Ammon's horn (tissue), 1 donor: Measurements from ENCODE around the gene SUN5.
"Not testable (repeated sequence)": the region's sequence is repeated elsewhere in the genome, so short reads cannot be mapped to it uniquely, and the experiment has no call there.

Experiments
- DNase-seq: peaks from one replicate; pipeline ENCODE4 v3.0.0-alpha.2; 2016; ENCODE audit warnings: low spot score

SUN5 gene

GRCh38 chr20:32965115-32965514 lies 39.1 kb downstream of the SUN5 start:
- DNase-seq = no peak

DNA sequence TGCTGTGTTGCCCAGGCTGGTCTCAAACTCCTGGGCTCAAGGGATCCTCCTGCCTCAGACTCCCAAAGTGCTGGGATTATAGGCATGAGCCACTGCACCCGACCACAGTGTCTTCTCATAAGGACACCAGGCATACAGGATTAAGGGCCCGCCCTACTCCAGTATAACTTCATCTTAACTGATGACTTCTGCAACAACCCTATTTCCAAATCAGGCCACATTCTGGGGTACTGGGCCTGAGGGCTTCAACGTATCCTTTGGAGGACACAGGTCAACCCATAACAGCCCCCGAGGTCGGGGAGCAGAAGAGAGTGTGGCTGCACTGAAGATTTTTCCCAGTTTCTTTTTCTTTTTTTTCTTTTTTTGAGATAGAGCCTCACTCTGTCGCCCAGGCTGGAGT lies 39.7 kb downstream of the SUN5 start:
- DNase-seq = no peak

DNA sequence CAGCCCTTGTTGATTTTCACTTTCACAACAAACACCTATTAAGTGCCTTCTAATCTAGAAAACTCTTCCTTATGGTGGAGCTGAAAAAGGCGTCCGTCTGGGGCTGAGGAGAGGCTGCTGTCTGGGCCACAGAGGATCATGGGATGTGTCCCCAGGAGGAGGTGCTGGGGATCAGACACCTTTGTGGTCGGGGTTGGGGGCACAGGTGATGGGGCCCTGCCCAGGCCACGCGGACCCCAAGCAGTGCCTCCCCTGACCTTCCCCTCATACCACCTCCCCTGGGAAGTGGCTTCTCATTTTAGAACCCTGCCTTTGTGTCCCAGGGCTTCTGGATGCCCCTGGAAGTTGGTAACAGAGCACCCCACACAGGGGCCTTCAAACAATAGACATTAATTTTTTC lies 41.1 kb downstream of the SUN5 start:
- DNase-seq = no peak

GRCh38 chr20:32962646-32963045 lies 41.6 kb downstream of the SUN5 start:
- DNase-seq = not testable (repeated sequence)

GRCh38 chr20:32962053-32962452 lies 42.2 kb downstream of the SUN5 start:
- no peak for DNase-seq

DNA sequence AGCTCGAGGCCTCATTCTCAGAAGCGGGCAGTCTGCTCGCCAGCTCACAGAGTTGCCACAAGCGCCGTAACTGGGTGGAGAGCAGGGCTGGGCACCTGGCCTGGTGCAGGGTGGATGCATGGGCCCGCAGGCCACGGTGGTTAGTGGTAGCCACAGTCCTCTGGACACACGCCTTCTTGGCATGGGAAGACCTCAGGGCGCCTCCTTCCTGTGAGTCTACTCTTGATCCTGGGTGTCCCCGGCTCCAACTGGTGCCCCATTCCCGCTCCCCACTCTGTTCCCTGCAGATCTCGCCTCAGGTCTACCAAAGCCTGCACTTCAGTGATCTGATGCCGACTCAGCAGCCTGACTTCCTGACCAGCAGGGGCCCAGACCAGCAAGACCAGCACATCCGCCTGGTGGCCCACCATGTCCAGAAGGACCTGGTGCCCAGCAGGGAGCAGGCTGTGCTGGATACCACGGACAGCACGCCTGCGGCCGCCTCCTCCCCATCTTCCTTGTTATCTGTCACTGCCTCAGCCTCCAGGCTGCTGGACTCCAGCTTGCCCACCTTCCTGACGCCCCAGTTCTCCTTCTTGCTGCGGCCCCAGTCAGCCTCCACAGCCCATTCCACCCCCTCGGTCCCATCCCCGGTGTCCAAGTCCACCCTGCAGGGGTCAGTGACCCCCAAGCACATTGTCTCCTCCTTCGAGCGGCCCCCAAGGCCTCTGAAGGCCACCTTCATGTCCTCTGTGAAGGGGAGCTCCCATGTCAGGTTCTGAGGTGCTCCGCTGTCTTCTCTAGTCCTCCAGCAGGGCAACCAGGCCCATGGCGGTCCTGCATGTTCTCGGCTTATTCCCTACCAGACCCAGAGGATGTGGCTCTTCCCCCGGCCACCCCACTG lies 43.1 kb downstream of the SUN5 start:
- no peak for DNase-seq

- no peak for DNase-seq
Observed at GRCh38 chr20:32960222-32960518, 44.1 kb downstream of the SUN5 start.

DNA sequence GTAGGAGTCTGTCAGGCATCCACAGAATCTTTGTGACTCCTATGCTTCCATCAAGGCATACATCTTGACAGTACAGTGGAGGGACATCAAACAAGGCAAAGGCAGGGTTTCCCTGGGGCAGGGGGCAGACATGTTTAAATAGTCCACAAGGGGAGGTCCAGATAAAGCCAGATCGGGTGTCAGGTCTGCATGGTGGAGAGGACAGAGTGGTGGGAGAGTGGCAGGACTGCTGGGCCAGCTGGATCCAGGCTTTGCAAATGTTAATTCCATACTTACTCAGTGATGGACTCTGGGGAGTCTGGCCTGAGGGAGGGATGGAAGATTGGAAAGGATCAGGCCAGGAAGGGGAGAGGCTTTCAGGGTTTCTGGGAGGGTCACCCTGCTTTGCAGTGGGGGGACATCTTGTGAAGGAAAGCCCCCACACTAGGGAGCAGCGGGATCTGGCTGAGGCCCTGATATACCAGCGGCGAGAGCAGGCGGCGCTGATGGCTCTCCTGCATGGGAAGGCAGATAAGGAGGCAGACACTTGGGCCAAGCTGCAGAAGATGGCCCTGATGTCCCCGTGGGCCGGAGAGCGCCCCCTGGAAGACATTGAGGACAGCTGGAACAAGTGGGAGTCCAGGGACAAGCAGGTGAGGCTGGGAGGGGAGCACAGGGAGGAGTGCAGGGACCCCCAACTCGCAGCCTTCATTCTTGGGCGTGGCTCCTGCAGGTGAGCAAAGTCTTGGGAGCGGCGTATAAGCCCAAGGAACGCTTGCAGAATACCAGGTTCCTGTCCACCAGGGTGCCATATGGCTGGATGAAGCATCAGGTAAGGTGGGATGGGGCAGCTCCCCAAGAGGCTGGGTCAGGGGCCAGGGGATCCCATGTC lies 44.6 kb downstream of the SUN5 start:
- DNase-seq = no peak

- no peak for DNase-seq
Observed at GRCh38 chr20:32958574-32958973, 45.7 kb downstream of the SUN5 start.

GRCh38 chr20:32957459-32957858 lies 46.8 kb downstream of the SUN5 start:
- no peak for DNase-seq

DNA sequence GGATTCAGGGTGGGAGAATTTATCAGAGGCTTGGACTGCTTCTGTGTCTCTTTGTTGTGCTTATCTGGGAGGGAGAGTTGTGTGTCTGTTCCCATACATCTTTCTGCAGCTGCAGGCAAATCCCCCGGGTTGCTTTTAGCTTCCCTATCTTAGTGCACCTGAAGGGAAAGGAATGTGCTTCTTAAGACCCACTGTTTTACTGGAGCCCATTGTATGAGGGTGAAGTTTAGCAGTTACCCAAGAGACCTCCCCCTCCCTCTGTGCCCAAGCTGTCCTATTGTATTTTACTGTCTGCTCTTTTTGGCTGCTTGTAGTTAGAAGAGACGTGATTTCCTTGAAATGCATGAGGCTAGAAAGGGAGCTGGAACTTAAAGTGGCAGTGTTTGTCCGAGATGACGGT lies 53.7 kb downstream of the SUN5 start:
- DNase-seq = not testable (repeated sequence)

DNA sequence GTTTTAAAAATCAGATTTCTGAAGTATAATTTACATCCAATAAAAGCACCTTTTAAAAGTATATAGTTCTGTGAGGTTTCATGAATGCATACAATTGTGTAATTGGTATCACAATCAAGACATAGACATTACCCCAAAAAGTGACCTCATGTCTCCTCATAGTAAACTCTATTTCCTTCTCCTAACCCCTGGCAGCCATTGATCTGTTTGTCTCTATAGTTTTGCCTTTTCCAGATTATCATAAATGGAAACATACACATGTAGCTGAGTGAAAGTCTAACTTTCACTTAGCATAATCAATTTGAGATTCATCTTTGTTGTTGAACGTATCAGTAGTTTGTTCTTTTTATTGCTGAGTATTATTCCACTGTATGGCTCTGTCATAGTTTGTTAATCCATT lies 57.6 kb downstream of the SUN5 start:
- no peak for DNase-seq

DNA sequence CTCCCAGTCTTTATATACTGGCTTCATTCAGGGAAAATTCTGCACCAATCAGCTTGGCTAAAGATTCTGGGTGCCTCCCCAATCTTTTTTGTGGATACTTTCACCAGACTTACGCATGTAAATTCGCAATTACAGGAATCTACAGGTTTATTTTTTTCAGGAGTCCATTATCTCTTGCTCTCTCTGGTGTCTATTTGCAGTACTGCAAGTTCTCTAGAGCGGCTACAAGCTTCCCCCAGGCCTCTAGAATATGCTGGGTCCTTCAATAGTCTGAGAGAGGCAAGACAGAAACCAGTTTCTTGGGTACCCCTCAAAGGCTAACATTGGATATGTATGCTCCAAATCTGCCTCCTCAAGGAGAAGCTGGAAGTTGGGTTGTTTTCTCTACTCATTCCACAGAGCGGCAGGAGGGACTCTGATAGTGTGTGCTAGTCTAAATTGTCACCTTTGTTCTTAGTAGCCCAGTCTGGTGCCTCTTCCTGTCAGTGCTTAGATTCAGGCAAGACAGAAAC lies 58.5 kb downstream of the SUN5 start:
- DNase-seq = no peak

GRCh38 chr20:32943490-32944052 lies 60.7 kb downstream of the SUN5 start:
- DNase-seq = no peak

DNA sequence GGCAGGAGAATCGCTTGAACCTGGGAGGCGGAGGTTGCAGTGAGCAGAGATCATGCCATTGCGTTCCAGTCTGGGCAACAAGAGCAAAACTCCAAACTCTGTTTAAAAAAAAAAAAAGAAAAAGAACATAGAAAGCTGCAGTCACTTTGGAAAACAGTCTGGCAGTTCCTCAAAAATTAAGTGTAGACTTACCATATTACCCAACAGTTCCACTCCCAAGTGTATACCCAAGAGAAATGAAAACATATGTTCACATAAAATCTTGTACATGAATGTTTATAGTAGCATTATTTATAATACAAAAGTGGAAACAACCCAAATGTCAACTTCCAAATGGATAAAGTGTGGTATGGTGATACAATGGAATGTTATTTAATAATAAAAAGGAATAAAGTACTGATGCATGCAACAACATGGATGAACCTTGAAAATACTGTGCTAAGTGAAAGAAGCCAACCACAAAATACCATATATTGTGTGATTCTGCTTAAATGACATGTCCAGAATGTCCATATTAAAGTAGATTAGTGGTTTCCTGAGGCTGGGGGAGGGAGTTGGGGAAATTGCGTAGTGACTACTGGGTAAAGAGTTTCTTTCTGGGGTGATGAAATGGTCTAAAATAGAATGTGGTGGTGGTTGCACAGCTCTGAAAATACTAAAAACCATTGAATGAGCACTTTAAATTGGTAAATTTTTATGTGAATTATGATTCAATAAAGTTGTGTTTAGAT lies 62.9 kb downstream of the SUN5 start:
- DNase-seq = no peak

DNA sequence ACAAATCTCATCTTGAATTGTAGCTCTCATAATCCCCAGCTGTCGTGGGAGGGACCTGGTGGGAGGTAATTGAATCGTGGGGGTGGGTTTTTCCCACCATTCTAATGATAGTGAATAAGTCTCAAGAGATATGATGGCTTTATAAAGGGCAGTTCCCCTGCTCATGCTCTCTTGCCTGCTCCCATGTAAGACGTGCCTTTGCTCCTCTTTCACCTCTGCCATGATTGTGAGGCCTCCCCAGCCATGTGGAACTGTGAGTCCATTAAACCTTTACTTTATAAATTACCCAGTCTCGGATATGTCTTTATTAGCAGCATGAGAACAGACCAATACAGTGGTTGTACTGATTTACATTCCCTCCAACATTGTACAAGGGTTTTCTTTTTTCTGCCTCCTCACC lies 69.7 kb downstream of the SUN5 start:
- DNase-seq = no peak
